CMK (cell line): ENCODE measurements around the gene BNIP3.

Experiments
- DNase-seq: peaks from one replicate; pipeline ENCODE4 v3.0.0-alpha.2; 2010; ENCODE audit warnings: low read depth

Gene BNIP3, protein sequence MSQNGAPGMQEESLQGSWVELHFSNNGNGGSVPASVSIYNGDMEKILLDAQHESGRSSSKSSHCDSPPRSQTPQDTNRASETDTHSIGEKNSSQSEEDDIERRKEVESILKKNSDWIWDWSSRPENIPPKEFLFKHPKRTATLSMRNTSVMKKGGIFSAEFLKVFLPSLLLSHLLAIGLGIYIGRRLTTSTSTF

GRCh38 chr10:131981429-131982184 lies at the start of gene BNIP3:
Gene BNIP3 (minus strand): TSS chr10:131981923. CDS start chr10:131981806, 117 bp downstream.
- DNase-seq: peak; percentile 80

GRCh38 chr10:132030898-132031463 lies 49.3 kb upstream of the BNIP3 start:
- no peak for DNase-seq

- DNase-seq: no peak
These were observed 47.0 kb upstream of the BNIP3 start for GRCh38 chr10:132028706-132029105.

DNA sequence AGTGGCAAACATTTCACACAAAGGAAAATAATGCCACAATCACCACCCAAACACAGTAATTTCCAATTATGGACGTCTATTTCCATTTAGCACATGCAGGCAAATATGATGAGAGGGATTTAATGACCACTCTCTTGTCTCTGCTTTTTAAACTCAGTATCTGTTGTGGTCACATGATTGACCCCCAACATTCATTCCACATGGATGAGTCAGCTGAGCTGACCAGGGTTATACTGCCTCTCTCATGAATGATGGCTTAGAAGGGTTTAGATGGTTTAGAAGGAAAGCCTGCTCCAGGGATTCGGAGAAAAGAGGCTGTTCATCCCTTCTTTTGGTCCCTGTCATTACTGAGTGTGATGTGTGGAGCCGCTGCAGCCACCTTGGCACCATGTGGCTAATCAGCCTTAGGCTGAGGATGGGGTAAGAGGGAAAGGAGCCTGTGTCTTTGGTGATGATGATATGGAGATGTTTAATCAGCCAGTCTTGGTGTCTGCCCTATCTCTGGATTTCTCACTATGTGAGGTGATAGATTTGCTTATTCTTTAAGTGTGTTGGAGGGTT lies 45.8 kb upstream of the BNIP3 start:
- no peak for DNase-seq

GRCh38 chr10:132023092-132023811 lies 41.5 kb upstream of the BNIP3 start:
- peak; percentile 34 for DNase-seq

DNA sequence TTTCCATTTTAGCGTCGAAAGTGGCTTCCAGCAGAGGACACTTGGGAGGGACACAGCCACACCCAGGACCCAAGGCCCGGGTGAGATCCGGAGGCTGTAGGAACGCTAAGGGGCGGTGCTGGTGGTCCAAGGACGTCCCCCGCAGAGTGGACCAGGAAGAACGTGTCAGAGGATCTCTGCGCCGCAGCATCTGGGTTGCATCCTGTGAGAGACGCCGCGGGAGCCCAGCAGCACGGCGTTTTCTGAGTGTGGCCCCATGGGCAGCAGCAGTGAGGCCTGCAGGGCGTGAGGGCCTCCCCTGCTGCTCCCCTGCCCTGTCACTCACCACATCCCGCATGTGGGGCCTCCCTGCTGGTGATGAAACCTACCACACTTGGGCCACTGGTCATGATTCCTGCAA lies 40.5 kb upstream of the BNIP3 start:
- DNase-seq: no peak

GRCh38 chr10:132021504-132022143 lies 39.9 kb upstream of the BNIP3 start:
- DNase-seq: no peak

DNA sequence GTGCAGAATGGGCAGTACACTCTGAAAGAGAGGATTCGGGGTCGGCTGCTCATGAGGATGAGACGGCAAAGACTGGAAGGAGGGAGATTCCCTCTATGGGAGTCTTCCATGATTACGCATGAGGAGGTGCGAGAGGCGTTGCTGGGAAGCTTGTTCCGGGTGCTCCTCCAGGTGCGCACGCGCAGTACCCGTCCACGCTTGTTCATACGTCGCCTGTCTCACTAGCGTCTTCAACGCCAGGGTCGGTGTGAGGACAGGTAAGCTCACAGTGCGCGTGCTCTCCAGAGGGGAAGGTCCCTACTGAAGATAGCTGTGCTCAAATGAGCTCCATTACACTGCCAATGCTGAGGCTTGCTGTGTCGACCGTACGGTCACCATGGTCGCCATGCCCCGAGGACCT lies 39.3 kb upstream of the BNIP3 start:
- DNase-seq: no peak

GRCh38 chr10:132020456-132020855 lies 38.7 kb upstream of the BNIP3 start:
- no peak for DNase-seq

DNA sequence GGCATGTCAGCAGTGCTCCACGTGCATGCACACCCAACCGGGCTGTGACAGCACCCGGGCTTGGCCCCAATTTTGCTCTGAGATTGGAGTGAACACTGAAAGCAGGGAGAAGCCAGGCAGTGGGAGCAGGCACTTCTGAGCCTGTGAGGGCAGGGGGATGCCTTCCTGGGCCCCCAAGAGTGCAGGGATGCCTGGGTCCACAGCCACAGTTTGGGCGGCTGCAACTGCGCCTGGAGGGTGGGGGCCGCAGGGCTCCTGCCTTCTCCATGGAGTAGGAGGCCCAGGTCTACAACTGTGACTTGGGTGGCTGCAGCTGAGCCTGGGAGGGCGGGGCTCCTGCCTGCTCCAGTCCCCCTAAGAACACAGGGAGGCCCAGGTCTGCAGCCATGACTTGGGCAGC lies 37.6 kb upstream of the BNIP3 start:
- DNase-seq: no peak

DNA sequence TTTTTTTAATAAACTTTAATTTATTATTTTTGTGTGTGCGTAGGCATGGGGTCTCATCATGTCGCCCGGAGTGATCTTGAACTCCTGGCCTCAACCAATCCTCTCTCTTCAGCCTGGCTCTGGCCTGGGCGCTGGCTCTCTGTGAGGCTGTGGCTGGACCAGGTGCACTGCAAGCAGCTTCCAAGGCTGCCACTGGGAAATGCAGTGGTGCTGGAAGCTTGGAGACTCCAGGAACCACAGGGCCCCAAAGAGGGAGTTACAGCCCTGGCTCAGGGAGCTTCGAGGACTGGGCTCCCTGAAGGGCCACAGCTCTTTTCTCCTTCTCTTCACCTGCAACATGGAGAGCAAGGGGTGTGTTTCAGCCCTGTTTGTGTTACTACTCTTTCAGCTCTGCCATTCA lies 36.7 kb upstream of the BNIP3 start:
- DNase-seq: no peak

DNA sequence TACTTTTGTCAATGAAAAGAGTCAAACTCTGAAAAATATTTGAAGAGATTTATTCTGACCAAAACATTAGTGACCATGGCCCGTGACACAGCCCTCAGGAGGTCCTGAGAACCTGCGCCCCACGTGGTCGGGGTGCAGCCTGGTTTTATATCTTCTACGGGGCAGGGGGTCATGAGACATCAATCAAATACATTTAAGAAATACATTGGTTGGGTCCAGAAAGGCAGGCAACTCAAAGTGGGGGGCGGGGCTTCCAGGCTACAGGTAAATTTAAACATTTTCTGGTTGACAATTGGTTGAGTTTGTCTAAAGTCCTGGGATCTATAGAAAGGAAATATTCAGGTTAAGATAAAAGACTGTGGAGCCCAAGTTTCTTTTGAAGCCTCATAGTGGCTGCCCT lies 34.8 kb upstream of the BNIP3 start:
- DNase-seq: no peak

- no peak for DNase-seq
These were observed 29.7 kb upstream of the BNIP3 start for GRCh38 chr10:132011445-132011844.

GRCh38 chr10:132011024-132011423 lies 29.3 kb upstream of the BNIP3 start:
- no peak for DNase-seq

GRCh38 chr10:132010483-132010882 lies 28.8 kb upstream of the BNIP3 start:
- no peak for DNase-seq

GRCh38 chr10:132009575-132009974 lies 27.9 kb upstream of the BNIP3 start:
- no peak for DNase-seq

GRCh38 chr10:132007681-132008080 lies 26.0 kb upstream of the BNIP3 start:
- no peak for DNase-seq

GRCh38 chr10:132006966-132007365 lies 25.2 kb upstream of the BNIP3 start:
- no peak for DNase-seq

DNA sequence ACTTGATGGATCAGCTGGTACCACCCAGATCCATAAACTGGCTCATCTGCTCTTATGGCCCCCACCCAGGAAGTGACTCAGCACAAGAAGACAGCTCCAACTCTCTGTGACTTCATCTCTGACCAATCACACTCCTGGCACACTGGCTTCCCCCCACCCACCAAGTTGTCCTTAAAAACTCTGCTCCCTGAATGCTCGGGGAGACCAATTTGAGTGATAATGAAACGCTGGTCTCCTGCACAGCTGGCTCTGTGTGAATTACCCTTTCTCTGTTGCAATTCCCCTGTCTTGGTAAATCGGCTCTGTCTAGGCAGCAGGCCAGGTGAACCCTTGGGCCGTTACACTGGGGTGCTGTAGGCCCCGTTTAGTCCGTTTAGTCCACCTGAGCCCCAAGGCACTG lies 23.4 kb upstream of the BNIP3 start:
- DNase-seq: no peak

DNA sequence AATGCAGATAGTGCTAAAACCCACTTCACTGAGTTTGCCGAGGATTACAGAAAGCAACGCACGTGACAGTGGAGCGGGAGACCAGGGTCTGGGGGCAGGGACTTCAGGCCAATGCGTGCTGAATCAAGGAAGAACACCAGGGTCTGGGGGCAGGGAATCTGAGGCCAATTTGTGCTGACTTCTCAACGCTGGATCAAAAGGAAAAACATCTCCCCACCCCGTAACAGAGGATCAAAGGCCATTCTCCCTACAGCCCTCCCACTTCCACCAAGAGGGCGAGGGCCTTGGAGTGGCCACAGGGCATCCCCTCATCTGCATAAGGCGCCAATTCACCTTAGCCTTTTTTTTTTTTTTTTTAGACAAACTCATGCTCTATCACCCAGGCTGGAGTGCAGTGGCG lies 22.3 kb upstream of the BNIP3 start:
- no peak for DNase-seq

GRCh38 chr10:132003282-132003924 lies 21.7 kb upstream of the BNIP3 start:
- DNase-seq: no peak

GRCh38 chr10:132002004-132002403 lies 20.3 kb upstream of the BNIP3 start:
- no peak for DNase-seq
